ENCODE results near the gene ZHX3. TPM values are rescaled to one million over a fixed set of nuclear protein-coding genes. Genes with fewer than 3 reads are reported as not detected.

ZHX3 gene
- total and polyA plus RNA-seq, 10 of the 15 experiments (the other 5 are each of a cell fraction or from before 2014, with no cell fraction given), result 1.3 to 14.0 (median 5.0) TPM

- DNase-seq (ENCODE audit: low read depth, low spot score) (no peak), FAIRE-seq (no peak), ATAC-seq (no peak)
- intact Hi-C loops (cut with micrococcal nuclease; ENCODE audit: unreplicated experiment), result no loop called here
- Histone ChIP-seq H3K27me3 (replicated peaks in 1 of 2; ENCODE audit: control insufficient read depth in 2 of 2, insufficient read depth in 2 of 2, low read length in 1 of 2) (peaks cover 0 to 8% of the 10 kb centered on the region in 2 experiments; a peak in 3 of 4 replicates), H3K4me1 (ENCODE audit: control insufficient read depth, insufficient read depth, low read length) (no peaks in the 10 kb centered on the region), H3K36me3 (ENCODE audit: control insufficient read depth in 2 of 2, insufficient read depth in 2 of 2, low read length in 1 of 2) (no peaks in the 10 kb centered on the region), H3K79me2 (ENCODE audit: control insufficient read depth, insufficient read depth, low read length) (no peaks in the 10 kb centered on the region), H3K4me3 (no peak overlapping the region), H3K27ac (ENCODE audit: control insufficient read depth, insufficient read depth) (no peak overlapping the region), H2AFZ (ENCODE audit: control insufficient read depth, low read depth, low read length) (no peak overlapping the region), H4K20me1 (ENCODE audit: control insufficient read depth, insufficient read depth) (no peaks in the 10 kb centered on the region), H3K9ac (ENCODE audit: control insufficient read depth, insufficient read depth, low read length) (no peak overlapping the region), H3K9me3 (replicated peaks; ENCODE audit: control insufficient read depth, insufficient read depth, low read length) (no peaks in the 10 kb centered on the region), H3K4me2 (ENCODE audit: control insufficient read depth, insufficient read depth) (no peak overlapping the region)
- ChIA-PET POLR2A (no interaction called here), RAD21 (ENCODE audit: unreplicated experiment) (no interaction called here), CTCF (interaction anchor here (0.7 kb wide), 1 partner anchor 23 kb away, joined by 3 read pairs; no protein-coding TSS in a partner anchor), SMC1A (ENCODE audit: uncharacterized antibody, unreplicated experiment) (no interaction called here)
- in situ Hi-C loops (cut with MboI), result no loop called here
- TF ChIP-seq NR2F1 (conservative IDR thresholded peaks at IDR 0.05) (no peak), HDAC2 (IDR thresholded peaks at IDR 0.05) (no peak), MTA3 (IDR thresholded peaks at IDR 0.05; ENCODE audit: borderline replicate concordance, low read length) (no peak), ATF7 (IDR thresholded peaks at IDR 0.05; ENCODE audit: low read depth) (no peak), REST (IDR thresholded peaks at IDR 0.05; ENCODE audit: low read depth, low read length) (no peak), HDAC6 (IDR thresholded peaks at IDR 0.05; ENCODE audit: unreplicated experiment) (no peak), PML (IDR thresholded peaks at IDR 0.05; ENCODE audit: low read length) (no peak), TCF12 (IDR thresholded peaks at IDR 0.05; ENCODE audit: low read depth, low read length) (no peak), BCL11A (IDR thresholded peaks at IDR 0.05; ENCODE audit: low read depth, low read length) (no peak), POLR2AphosphoS2 (IDR thresholded peaks at IDR 0.05; ENCODE audit: low read depth, low read length) (no peak), CBFB (IDR thresholded peaks at IDR 0.05; ENCODE audit: low read depth) (no peak), RELA (IDR thresholded peaks at IDR 0.05; ENCODE audit: borderline replicate concordance, partially characterized antibody) (no peak)
- TF ChIP-seq, protein P1, sequence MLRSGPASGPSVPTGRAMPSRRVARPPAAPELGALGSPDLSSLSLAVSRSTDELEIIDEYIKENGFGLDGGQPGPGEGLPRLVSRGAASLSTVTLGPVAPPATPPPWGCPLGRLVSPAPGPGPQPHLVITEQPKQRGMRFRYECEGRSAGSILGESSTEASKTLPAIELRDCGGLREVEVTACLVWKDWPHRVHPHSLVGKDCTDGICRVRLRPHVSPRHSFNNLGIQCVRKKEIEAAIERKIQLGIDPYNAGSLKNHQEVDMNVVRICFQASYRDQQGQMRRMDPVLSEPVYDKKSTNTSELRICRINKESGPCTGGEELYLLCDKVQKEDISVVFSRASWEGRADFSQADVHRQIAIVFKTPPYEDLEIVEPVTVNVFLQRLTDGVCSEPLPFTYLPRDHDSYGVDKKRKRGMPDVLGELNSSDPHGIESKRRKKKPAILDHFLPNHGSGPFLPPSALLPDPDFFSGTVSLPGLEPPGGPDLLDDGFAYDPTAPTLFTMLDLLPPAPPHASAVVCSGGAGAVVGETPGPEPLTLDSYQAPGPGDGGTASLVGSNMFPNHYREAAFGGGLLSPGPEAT (IDR thresholded peaks at IDR 0.05; ENCODE audit: low read depth), result no peak
- TF ChIP-seq, protein P2, sequence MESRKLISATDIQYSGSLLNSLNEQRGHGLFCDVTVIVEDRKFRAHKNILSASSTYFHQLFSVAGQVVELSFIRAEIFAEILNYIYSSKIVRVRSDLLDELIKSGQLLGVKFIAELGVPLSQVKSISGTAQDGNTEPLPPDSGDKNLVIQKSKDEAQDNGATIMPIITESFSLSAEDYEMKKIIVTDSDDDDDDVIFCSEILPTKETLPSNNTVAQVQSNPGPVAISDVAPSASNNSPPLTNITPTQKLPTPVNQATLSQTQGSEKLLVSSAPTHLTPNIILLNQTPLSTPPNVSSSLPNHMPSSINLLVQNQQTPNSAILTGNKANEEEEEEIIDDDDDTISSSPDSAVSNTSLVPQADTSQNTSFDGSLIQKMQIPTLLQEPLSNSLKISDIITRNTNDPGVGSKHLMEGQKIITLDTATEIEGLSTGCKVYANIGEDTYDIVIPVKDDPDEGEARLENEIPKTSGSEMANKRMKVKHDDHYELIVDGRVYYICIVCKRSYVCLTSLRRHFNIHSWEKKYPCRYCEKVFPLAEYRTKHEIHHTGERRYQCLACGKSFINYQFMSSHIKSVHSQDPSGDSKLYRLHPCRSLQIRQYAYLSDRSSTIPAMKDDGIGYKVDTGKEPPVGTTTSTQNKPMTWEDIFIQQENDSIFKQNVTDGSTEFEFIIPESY (IDR thresholded peaks at IDR 0.05), result no peak
- no TSS peak for BruUV-seq (replicated peaks)
- 53% methylated on average over 42 of the region's 45 CpGs for WGBS (ENCODE audit: insufficient coverage, insufficient replicate concordance, low lambda C conversion rate, missing lambda C conversion rate)
Observed at GRCh38 chr20:41361757-41362747, 44.5 kb upstream of the ZHX3 start.
